ENCODE measurements around the gene PATL2.

DNA sequence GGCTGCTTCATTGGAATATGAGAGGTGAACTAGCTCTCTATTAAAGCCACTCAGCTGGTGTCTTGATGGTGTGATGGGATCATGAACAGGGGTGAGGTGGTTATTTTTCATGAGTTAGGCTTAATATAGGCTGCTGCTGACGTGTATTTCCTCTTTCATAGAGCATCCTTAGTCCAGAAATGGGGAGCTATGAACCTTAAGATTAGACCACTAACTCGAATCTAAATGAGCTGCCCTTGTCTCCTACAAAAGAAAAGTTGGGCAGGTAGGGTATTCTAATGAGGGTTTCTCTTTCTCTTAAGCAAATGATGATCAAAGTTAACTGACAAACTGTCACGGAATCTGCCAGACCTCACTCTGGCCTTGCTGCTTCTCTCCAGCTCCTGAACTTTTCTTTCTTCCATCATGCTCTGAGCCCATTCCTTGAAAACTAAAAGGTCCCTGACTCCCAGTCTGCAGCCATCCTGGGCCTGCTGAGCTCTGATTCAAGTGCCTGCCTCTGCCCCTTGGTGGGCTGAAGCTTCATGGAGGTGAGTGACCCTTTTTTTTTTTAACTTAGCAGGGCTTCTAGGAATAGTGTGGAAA is 25.1 kb upstream of the PATL2 start, which contains the start of gene TRIM69:
- TF ChIP-seq EZH2phosphoT487 (IDR thresholded peaks at IDR 0.05; ENCODE audit: insufficient read depth, low read depth) (no peak), EZH2 (IDR thresholded peaks at IDR 0.05; ENCODE audit: insufficient read depth, poor library complexity, severe bottlenecking) (no peak)
